NB4 (cell line): Measurements from ENCODE around the gene DOK1.

ENCODE experiments used
- DNase-seq: peaks from one replicate; pipeline ENCODE4 v3.0.0; 2010; ENCODE audit warnings: low read depth
- H3K4me3 ChIP-seq: one replicate; pipeline ENCODE4 v1.5.1; 2011; ENCODE audit warnings: mild to moderate bottlenecking, low read depth, low read length, moderate library complexity
- MYC ChIP-seq: IDR thresholded peaks from 2 replicates; pipeline ENCODE4 v1.6.1; 2011; ENCODE audit warnings: low read depth, low read length
- POLR2A ChIP-seq: IDR thresholded peaks from 2 replicates; pipeline ENCODE4 v1.6.1; 2011; ENCODE audit warnings: mild to moderate bottlenecking; ENCODE audit not compliant: insufficient read length; ENCODE audit errors: extremely low read depth
- TF ChIP-seq, protein P1 (sequence below): IDR thresholded peaks from 2 replicates; pipeline ENCODE4 v1.6.1; 2011; ENCODE audit warnings: low read depth, low read length
- TF ChIP-seq, protein P2 (sequence below): IDR thresholded peaks from one replicate; pipeline ENCODE4 v1.5.1; 2012; ENCODE audit warnings: low read depth, low read length

The DOK1 gene

DNA sequence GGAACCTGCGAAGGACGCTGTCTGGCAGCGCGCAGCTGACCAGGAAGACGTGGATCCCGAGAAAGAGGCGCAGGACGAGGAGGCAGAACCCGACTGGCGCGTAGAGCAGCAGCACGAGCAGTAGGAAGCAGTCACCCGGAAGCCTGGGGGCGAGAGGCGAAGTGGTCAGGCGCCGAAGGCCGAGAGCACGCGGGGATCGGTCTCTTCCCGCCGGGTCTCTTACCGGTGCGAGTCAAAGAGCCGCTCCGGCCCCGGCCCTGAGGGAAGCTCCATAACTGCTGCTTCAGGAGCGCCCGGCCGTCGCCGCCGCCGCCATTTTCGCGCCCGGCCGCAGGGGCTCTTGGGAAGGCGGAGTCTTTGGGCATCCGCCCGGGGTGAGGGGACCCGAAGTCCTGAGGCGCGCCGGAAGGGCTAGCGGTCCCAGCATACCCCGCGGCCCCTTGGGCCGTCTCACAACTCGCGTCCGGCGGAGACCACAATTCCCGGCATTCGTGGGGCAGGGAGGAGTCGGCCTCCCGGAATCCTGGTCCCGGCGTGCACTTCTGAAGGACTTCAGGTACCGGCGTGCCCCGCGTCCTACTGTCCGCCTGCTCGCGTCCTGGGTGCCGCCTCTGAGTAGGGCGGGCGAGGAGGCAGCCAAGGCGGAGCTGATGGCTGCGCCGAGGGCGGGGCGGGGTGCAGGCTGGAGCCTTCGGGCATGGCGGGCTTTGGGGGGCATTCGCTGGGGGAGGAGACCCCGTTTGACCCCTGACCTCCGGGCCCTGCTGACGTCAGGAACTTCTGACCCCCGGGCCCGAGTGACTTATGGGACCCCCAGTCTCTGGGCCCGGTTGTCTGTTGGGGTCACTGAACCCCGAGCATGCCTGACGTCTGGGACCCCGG lies 24.9 kb upstream of the DOK1 start, which contains the start of the genes AUP1 and HTRA2:
Gene AUP1 (minus strand): TSS at position 350 of the 882 bp plus-strand sequence. CDS start 77 bp downstream, at position 273.
Gene HTRA2 (plus strand): TSS at position 577 of the 882 bp plus-strand sequence. CDS start 74 bp downstream, at position 651.
- H3K4me3 ChIP-seq, result peak within 1 kb of the TSS; percentile 99
- TF ChIP-seq POLR2A (peak; percentile 83), MYC (peak; percentile 87)
- TF ChIP-seq, protein P1, sequence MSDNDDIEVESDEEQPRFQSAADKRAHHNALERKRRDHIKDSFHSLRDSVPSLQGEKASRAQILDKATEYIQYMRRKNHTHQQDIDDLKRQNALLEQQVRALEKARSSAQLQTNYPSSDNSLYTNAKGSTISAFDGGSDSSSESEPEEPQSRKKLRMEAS, result peak; percentile 34; the same call in 1 of the 2 replicates
- TF ChIP-seq, protein P2, sequence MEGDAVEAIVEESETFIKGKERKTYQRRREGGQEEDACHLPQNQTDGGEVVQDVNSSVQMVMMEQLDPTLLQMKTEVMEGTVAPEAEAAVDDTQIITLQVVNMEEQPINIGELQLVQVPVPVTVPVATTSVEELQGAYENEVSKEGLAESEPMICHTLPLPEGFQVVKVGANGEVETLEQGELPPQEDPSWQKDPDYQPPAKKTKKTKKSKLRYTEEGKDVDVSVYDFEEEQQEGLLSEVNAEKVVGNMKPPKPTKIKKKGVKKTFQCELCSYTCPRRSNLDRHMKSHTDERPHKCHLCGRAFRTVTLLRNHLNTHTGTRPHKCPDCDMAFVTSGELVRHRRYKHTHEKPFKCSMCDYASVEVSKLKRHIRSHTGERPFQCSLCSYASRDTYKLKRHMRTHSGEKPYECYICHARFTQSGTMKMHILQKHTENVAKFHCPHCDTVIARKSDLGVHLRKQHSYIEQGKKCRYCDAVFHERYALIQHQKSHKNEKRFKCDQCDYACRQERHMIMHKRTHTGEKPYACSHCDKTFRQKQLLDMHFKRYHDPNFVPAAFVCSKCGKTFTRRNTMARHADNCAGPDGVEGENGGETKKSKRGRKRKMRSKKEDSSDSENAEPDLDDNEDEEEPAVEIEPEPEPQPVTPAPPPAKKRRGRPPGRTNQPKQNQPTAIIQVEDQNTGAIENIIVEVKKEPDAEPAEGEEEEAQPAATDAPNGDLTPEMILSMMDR, result no peak
- DNase-seq, result peak; percentile 100

DNA sequence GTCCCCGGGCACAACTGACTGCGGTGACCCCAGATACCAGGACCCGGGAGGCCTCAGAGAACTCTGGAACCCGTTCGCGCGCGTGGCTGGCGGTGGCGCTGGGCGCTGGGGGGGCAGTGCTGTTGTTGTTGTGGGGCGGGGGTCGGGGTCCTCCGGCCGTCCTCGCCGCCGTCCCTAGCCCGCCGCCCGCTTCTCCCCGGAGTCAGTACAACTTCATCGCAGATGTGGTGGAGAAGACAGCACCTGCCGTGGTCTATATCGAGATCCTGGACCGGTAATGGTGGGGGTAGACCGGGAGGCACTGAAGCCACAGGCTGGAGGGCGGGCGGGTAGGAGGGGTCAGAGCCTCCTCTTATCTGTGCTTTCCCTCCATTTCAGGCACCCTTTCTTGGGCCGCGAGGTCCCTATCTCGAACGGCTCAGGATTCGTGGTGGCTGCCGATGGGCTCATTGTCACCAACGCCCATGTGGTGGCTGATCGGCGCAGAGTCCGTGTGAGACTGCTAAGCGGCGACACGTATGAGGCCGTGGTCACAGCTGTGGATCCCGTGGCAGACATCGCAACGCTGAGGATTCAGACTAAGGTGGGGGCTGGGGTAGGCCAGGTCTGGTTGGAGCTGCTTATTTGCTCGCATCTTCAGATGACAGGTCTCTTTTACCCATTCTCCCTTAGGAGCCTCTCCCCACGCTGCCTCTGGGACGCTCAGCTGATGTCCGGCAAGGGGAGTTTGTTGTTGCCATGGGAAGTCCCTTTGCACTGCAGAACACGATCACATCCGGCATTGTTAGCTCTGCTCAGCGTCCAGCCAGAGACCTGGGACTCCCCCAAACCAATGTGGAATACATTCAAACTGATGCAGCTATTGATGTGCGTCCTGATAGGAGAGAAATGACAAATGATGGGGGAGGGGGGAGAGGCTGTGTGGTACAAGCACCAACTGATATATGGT lies 24.0 kb upstream of the DOK1 start:
- H3K4me3 ChIP-seq, result peak overlapping the region; percentile 99
- DNase-seq, result peak; percentile 70
- TF ChIP-seq, protein P1, result peak; percentile 33; the same call in 1 of the 2 replicates
- TF ChIP-seq POLR2A (no peak), MYC (peak; percentile 25; the same call in 1 of the 2 replicates)

DNA sequence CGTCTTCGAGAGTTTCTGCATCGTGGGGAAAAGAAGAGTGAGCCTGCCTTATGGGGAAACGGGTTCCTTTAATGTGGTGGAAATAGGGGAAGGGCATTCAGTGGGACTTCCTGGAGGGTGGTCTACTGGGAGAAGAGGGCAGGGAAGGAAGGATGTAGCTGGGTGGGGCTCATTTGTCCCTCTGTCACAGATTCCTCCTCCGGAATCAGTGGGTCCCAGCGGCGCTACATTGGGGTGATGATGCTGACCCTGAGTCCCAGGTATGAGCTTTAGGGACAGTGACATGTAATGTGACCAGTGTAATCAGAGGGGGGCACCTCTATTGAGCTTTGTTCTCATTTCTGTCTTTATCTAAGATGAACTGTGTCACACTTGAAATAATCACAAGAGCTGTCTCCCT lies 22.9 kb upstream of the DOK1 start:
- no peak overlapping the region for H3K4me3 ChIP-seq

DNA sequence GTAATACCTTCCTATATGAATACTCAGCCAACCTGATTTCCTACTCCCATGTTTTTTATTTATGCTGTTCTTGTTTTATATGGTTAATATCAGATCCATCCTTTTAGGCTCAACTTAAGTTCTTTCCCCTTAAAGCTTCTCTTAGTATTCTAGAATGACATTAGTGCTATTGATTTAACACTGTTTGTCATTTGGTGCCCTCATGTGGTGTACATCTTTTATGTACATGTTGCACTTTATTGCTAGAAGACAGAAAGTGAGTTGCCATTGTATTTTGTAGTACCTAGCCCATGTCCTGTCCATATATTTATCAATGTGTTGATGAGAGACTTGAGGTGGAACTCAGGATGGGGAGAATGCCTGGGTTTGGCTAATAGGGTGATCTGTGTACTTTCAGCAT lies 22.3 kb upstream of the DOK1 start:
- H3K4me3 ChIP-seq, result no peak overlapping the region
- TF ChIP-seq, protein P1, result no peak
- TF ChIP-seq MYC (no peak), POLR2A (no peak)
- TF ChIP-seq, protein P2, result peak; percentile 11
- peak; percentile 68 for DNase-seq

More for the DNA sequence above, 22.9 kb upstream of the DOK1 start:
- DNase-seq, result no peak
- TF ChIP-seq, protein P2, result no peak
- TF ChIP-seq, protein P1, result no peak
- no peak for TF ChIP-seq POLR2A
- TF ChIP-seq MYC, result no peak

DNA sequence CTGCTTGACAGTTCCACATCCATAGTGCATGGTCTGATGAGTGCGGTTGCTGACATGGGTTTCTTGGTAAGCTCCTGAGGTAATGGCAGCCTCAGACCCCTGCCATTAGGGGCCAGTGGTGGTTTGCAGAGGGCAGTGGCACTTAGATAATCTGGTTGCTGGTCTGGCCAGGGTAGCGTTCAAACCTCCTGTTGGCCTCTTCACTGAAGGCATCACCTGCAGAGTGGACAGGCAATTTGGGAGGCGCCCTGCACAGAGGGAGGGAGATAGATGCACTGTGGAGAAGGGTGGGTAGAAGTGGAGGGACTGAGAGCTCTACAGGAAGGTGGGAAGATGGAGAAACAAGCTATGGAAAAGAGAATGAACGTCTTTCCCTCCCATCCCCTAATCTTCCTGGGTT lies 21.1 kb upstream of the DOK1 start:
- no peak for DNase-seq
- TF ChIP-seq, protein P2, result no peak
- TF ChIP-seq, protein P1, result no peak
- TF ChIP-seq MYC, result no peak
- TF ChIP-seq POLR2A, result no peak
- no peak overlapping the region for H3K4me3 ChIP-seq
